Measurements from ENCODE around the gene HORMAD2. TPM values are rescaled to one million over a fixed set of nuclear protein-coding genes. Genes with fewer than 3 reads are reported as not detected.

The HORMAD2 gene
- total and polyA plus RNA-seq, 2 donors (not counting 3 experiments of a cell fraction or from before 2014, with no cell fraction given) = not detected

- DNase-seq (ENCODE audit: low read depth, low spot score) (no peak), FAIRE-seq (no peak)
- CTCF ChIA-PET = interaction anchor here (1.1 to 2.2 kb wide), 3 partner anchors 13 to 116 kb away, joined by 4 to 6 read pairs (median 5); no protein-coding TSS in a partner anchor
- no TSS peak for BruUV-seq (replicated peaks)
- no peaks in the 10 kb centered on the region for H3K9me1 ChIP-seq (replicated peaks; ENCODE audit: control insufficient read depth, extremely low read depth, insufficient read depth, low read length)
- H3K4me3 ChIP-seq (replicated peaks in 1 of 3; ENCODE audit: insufficient read depth in 1 of 3, low read depth in 1 of 3, low read length in 3 of 3) = no peak overlapping the region
- no peak overlapping the region for H2AFZ ChIP-seq (ENCODE audit: low read depth, low read length)
- TF ChIP-seq MYC (IDR thresholded peaks at IDR 0.05; ENCODE audit: low read depth, low read length) = no peak
- no peak for TF ChIP-seq GATA2 (IDR thresholded peaks at IDR 0.05; ENCODE audit: insufficient read depth, insufficient read length, low read depth, low read length)
- no peak for TF ChIP-seq EZH2 (IDR thresholded peaks at IDR 0.05; ENCODE audit: borderline replicate concordance, low read depth, low read length, severe bottlenecking)
- TF ChIP-seq POLR2A (IDR thresholded peaks at IDR 0.05; ENCODE audit: low read depth, low read length) = no peak
- no peak for TF ChIP-seq FOS (IDR thresholded peaks at IDR 0.05; ENCODE audit: borderline replicate concordance, insufficient read depth, low read length)
- TF ChIP-seq MAX (IDR thresholded peaks at IDR 0.05; ENCODE audit: insufficient read depth, insufficient read length) = no peak
- TF ChIP-seq POLR2AphosphoS5 (IDR thresholded peaks at IDR 0.05; ENCODE audit: insufficient read depth, low read depth, low read length) = no peak
- no peak for TF ChIP-seq JUN (IDR thresholded peaks at IDR 0.05; ENCODE audit: borderline replicate concordance, insufficient read depth, insufficient read length, low read depth)
- TF ChIP-seq CTCF (IDR thresholded peaks at IDR 0.05; ENCODE audit: extremely low read depth in 1 of 2, insufficient read depth in 1 of 2, low read depth in 1 of 2, low read length in 2 of 2) = no peak
- H3K79me2 ChIP-seq (ENCODE audit: control insufficient read depth, insufficient read depth, low read length) = no peaks in the 10 kb centered on the region
- H3K36me3 ChIP-seq (ENCODE audit: control insufficient read depth in 2 of 2, extremely low read depth in 1 of 2, insufficient read depth in 2 of 2, low read length in 2 of 2) = no peaks in the 10 kb centered on the region
- no peak overlapping the region for H3K4me2 ChIP-seq (ENCODE audit: insufficient read depth, low read length)
- H3K4me1 ChIP-seq (ENCODE audit: control insufficient read depth, extremely low read depth, insufficient read depth, low read length) = no peaks in the 10 kb centered on the region
- H3K27ac ChIP-seq (ENCODE audit: insufficient read depth, low read depth, low read length) = no peak overlapping the region
- dilution Hi-C loops (cut with MboI; ENCODE audit: extremely low pct_ligation_motif_present, low sequenced_read_pairs) (no loop called here), intact Hi-C loops (cut with micrococcal nuclease) (no loop called here)
- no peaks in the 10 kb centered on the region for H4K20me1 ChIP-seq (replicated peaks; ENCODE audit: control insufficient read depth, extremely low read depth, insufficient read depth, low read length)
- no peaks in the 10 kb centered on the region for H3K9me3 ChIP-seq (replicated peaks; ENCODE audit: control insufficient read depth, insufficient read depth, low read length)
- no peak overlapping the region for H3K9ac ChIP-seq (replicated peaks; ENCODE audit: extremely low read depth, insufficient read depth, low read length)
- POLR2A ChIA-PET = no interaction called here
- H3K27me3 ChIP-seq (ENCODE audit: control insufficient read depth in 2 of 2, insufficient read depth in 2 of 2, low read length in 2 of 2) = peaks cover 8 to 26% of the 10 kb centered on the region in 2 experiments
Observed at GRCh38 chr22:30224161-30224857, 144.0 kb downstream of the HORMAD2 start.

All from endothelial cell of umbilical vein (primary cell).